Fibroblast of lung (primary cell): ENCODE measurements around the gene OIP5.

Experiments
- EZH2 ChIP-seq: IDR thresholded peaks from 2 replicates; pipeline ENCODE4 v1.5.1; 2012; ENCODE audit warnings: low read length, control low read depth, mild to moderate bottlenecking; ENCODE audit errors: missing control alignments
- TF ChIP-seq, protein P1 (sequence below), 2 donors: IDR thresholded peaks in 1 of 2; conservative IDR thresholded peaks in 1 of 2; 1 replicate in 1 of 2; 2 replicates in 1 of 2; pipeline ENCODE4 v1.5.1; 2011 to 2012; ENCODE audit warnings: low read length in 2 of 2, control low read depth in 1 of 2, inconsistent platforms in 1 of 2, low read depth in 1 of 2, mild to moderate bottlenecking in 1 of 2

DNA sequence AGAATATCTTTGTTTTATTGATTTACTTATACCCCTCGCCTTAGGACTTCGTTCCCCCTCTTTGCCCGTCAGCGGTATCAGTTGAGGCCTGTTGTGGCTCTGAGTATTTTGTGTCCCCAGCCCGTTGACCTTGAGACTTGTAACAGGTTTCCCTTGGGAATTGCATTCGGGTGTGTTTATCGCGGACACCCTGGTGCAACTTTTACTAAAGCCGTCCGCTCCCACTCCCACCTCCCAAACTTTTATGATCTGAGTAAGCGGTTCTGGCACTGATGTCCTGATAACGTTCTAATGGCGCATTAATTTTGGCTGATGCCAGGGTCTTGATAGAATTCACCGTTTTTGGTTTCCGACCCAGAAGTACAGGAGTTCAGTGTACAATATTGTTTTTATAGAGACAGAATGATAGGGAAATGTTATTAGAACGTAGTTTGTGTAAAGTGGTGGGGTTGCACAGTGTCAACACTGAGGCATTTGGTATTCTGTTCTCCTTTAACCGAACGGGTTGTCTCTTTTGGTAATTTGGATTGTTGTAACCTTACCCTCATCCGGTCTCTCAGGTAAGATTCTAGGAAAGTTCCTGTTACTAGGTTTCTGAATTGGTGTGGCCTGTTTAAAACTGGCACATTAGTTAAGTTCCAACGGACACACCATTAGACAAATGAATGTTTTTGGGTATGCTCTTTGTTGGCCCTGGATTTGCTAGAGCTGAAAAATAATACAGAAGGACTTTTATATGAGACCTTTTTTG lies 47.8 kb downstream of the OIP5 start:
- TF ChIP-seq, protein P1, sequence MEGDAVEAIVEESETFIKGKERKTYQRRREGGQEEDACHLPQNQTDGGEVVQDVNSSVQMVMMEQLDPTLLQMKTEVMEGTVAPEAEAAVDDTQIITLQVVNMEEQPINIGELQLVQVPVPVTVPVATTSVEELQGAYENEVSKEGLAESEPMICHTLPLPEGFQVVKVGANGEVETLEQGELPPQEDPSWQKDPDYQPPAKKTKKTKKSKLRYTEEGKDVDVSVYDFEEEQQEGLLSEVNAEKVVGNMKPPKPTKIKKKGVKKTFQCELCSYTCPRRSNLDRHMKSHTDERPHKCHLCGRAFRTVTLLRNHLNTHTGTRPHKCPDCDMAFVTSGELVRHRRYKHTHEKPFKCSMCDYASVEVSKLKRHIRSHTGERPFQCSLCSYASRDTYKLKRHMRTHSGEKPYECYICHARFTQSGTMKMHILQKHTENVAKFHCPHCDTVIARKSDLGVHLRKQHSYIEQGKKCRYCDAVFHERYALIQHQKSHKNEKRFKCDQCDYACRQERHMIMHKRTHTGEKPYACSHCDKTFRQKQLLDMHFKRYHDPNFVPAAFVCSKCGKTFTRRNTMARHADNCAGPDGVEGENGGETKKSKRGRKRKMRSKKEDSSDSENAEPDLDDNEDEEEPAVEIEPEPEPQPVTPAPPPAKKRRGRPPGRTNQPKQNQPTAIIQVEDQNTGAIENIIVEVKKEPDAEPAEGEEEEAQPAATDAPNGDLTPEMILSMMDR (conservative IDR thresholded peaks at IDR 0.05 in 1 of 2, IDR thresholded peaks at IDR 0.05 in 1 of 2; ENCODE audit: low read depth in 1 of 2, low read length in 2 of 2), result no peak
- TF ChIP-seq EZH2, result no peak
